DMS79 (cell line): ENCODE results near the gene ACOX2.
"Not testable (repeated sequence)": the region's sequence is repeated elsewhere in the genome, so short reads cannot be mapped to it uniquely, and the experiment has no call there.

Source experiments
- DNase-seq: peaks from one replicate; lab custom pipeline; 2025; lab: John Stamatoyannopoulos, UW

ACOX2 gene

GRCh38 chr3:58534592-58535494, 2.1 kb downstream of the ACOX2 start:
- no peak for DNase-seq

GRCh38 chr3:58532794-58533220, 4.2 kb downstream of the ACOX2 start:
- DNase-seq = no peak

GRCh38 chr3:58531956-58532355, 5.0 kb downstream of the ACOX2 start:
- no peak for DNase-seq

GRCh38 chr3:58531555-58531954, 5.4 kb downstream of the ACOX2 start:
- no peak for DNase-seq

- DNase-seq = no peak
Measured at GRCh38 chr3:58530354-58530865, 6.6 kb downstream of the ACOX2 start.

GRCh38 chr3:58529516-58530353, 7.3 kb downstream of the ACOX2 start:
- DNase-seq = no peak

- DNase-seq = peak; percentile 38
Measured at GRCh38 chr3:58528629-58529028, 8.4 kb downstream of the ACOX2 start.

GRCh38 chr3:58527440-58527839, 9.6 kb downstream of the ACOX2 start:
- not testable (repeated sequence) for DNase-seq

- DNase-seq = no peak
Measured at GRCh38 chr3:58526515-58526957, 10.5 kb downstream of the ACOX2 start.

- no peak for DNase-seq
Measured at GRCh38 chr3:58524326-58524888, 12.6 kb downstream of the ACOX2 start.

- no peak for DNase-seq
Measured at GRCh38 chr3:58522759-58523425, 14.1 kb downstream of the ACOX2 start.

GRCh38 chr3:58521917-58522631, 14.9 kb downstream of the ACOX2 start:
- no peak for DNase-seq

- DNase-seq = no peak
Measured at GRCh38 chr3:58521336-58521670, 15.7 kb downstream of the ACOX2 start.

GRCh38 chr3:58520403-58521335, 16.3 kb downstream of the ACOX2 start:
- DNase-seq = no peak

- DNase-seq = no peak
Measured at GRCh38 chr3:58519668-58520402, 17.2 kb downstream of the ACOX2 start.

- no peak for DNase-seq
Measured at GRCh38 chr3:58518291-58518789, 18.6 kb downstream of the ACOX2 start.

GRCh38 chr3:58514405-58514804, 22.6 kb downstream of the ACOX2 start:
- peak; percentile 7 for DNase-seq

- DNase-seq = no peak
Measured at GRCh38 chr3:58508437-58508836, 28.6 kb downstream of the ACOX2 start.
